HG02642 (cell line): Measurements from ENCODE around the gene SPATA31A1.
"Not testable (repeated sequence)": the region's sequence is repeated elsewhere in the genome, so short reads cannot be mapped to it uniquely, and the experiment has no call there.

ENCODE experiments used
- ATAC-seq: cut with Tn5 transposase; IDR thresholded peaks from one replicate; pipeline ENCODE4 v1.9.1; 2021; ENCODE audit warnings: mild to moderate bottlenecking; ENCODE audit not compliant: unreplicated experiment, poor library complexity

Gene SPATA31A1

DNA sequence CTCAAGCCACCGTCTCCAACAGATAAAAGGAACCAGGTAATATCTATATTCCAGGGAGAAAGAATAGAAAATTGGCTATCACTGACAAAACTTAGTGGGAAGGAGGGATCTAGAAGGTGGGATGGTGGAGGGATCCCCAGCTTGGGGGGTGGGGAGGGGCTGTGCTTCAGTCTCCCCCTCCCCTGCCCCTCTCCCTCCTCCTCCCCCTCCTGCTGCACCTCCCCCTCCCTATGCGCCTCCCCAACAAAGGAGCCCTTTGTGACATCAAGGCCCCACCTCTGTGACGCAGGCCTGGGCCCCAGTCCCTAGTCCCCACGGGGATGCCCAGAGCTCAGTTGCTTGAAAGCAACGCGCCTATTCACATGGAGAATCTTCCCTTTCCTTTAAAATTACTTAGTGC is at the start of gene SPATA31A1:
Gene SPATA31A1, plus strand, starts transcription at position 301 of the 400 bp plus-strand sequence. Its CDS starts 62 bp downstream, at position 363.
- not testable (repeated sequence) for ATAC-seq

- not testable (repeated sequence) for ATAC-seq
Observed at GRCh38 chr9:39407261-39408204, 52.1 kb downstream of the SPATA31A1 start.

- not testable (repeated sequence) for ATAC-seq
Observed at GRCh38 chr9:39411254-39411940, 55.9 kb downstream of the SPATA31A1 start.
